HUES64 (cell line): ENCODE data around the gene PHF21A.
"Not testable (repeated sequence)": the region's sequence is repeated elsewhere in the genome, so short reads cannot be mapped to it uniquely, and the experiment has no call there.

Experiments used
- H3K27ac ChIP-seq: 2 replicates; pipeline ENCODE4 v1.7.0; 2013; ENCODE audit warnings: low read depth, low read length, inconsistent platforms
- H3K27me3 ChIP-seq: 2 replicates; pipeline ENCODE4 v1.6.1; 2013; ENCODE audit warnings: mild to moderate bottlenecking, low read length; ENCODE audit not compliant: insufficient read depth
- H3K36me3 ChIP-seq: 2 replicates; pipeline ENCODE4 v1.6.1; 2013; ENCODE audit warnings: mild to moderate bottlenecking, low read length; ENCODE audit not compliant: insufficient read depth
- H3K4me1 ChIP-seq: 2 replicates; pipeline ENCODE4 v1.6.1; 2013; ENCODE audit warnings: mild to moderate bottlenecking, low read length, moderate library complexity; ENCODE audit not compliant: insufficient read depth
- H3K4me3 ChIP-seq: 2 replicates; pipeline ENCODE4 v1.5.1; 2013; ENCODE audit warnings: mild to moderate bottlenecking, low read length, moderate library complexity
- H3K9ac ChIP-seq: 2 replicates; pipeline ENCODE4 v1.6.1; 2013; ENCODE audit warnings: mild to moderate bottlenecking, low read depth, low read length
- H3K9me3 ChIP-seq: 2 replicates; pipeline ENCODE4 v1.6.1; 2013; ENCODE audit warnings: low read depth, low read length; ENCODE audit not compliant: insufficient read depth
- WGBS: fragments of 150-250, 120-280 bp; methylation state at CpG from one replicate; pipeline ENCODE4 v1.1.7; 2013; ENCODE audit warnings: missing lambda C conversion rate; 5-methylcytosine and 5-hydroxymethylcytosine counted together

PHF21A gene

GRCh38 chr11:45900916-45901617 is 220.2 kb downstream of the PHF21A start:
- 38% methylated on average over 8 of the region's 8 CpGs for WGBS
- H3K27ac ChIP-seq: no peak overlapping the region
- no peak overlapping the region for H3K9ac ChIP-seq
- H3K4me3 ChIP-seq: peak overlapping the region; percentile 65; the same call in 1 of the 2 replicates
- H3K9me3 ChIP-seq: no peaks in the 10 kb centered on the region
- peaks cover 11% of the 10 kb centered on the region for H3K27me3 ChIP-seq
- H3K4me1 ChIP-seq: peaks cover 13% of the 10 kb centered on the region; the same call in 1 of the 2 replicates
- peaks cover 26% of the 10 kb centered on the region for H3K36me3 ChIP-seq

DNA sequence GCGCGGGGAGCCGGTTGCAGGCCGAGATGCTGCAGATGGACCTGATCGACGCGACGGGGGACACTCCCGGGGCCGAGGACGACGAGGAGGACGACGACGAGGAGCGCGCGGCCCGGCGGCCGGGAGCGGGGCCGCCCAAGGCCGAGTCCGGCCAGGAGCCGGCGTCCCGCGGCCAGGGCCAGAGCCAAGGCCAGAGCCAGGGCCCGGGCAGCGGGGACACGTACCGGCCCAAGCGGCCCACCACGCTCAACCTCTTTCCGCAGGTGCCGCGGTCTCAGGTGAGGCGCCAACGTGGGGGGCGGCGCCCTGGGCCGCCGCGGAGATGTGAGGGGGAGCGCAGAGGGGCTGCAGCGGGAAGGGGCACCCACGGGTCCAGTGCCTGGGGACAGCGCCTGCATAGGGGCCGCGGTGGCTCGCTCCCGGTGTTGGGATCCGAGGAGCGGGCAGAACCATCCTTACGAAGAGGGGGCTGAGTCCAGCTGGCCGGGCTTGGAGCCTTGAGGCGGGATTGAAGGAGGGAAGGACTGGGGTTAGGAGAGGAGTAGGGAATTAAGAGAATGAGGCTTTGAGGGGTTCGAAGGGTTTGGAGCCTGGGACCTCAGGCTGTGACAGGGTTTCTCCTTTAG is 221.0 kb downstream of the PHF21A start:
- Histone ChIP-seq H3K27me3 (peaks cover 11% of the 10 kb centered on the region), H3K4me3 (peak overlapping the region; percentile 65), H3K36me3 (peaks cover 26% of the 10 kb centered on the region), H3K9ac (peak overlapping the region; percentile 29), H3K4me1 (peaks cover 13% of the 10 kb centered on the region; the same call in 1 of the 2 replicates)
- not testable (repeated sequence) for H3K9me3 ChIP-seq, H3K27ac ChIP-seq
- 3% methylated on average over 30 of the region's 59 CpGs for WGBS

DNA sequence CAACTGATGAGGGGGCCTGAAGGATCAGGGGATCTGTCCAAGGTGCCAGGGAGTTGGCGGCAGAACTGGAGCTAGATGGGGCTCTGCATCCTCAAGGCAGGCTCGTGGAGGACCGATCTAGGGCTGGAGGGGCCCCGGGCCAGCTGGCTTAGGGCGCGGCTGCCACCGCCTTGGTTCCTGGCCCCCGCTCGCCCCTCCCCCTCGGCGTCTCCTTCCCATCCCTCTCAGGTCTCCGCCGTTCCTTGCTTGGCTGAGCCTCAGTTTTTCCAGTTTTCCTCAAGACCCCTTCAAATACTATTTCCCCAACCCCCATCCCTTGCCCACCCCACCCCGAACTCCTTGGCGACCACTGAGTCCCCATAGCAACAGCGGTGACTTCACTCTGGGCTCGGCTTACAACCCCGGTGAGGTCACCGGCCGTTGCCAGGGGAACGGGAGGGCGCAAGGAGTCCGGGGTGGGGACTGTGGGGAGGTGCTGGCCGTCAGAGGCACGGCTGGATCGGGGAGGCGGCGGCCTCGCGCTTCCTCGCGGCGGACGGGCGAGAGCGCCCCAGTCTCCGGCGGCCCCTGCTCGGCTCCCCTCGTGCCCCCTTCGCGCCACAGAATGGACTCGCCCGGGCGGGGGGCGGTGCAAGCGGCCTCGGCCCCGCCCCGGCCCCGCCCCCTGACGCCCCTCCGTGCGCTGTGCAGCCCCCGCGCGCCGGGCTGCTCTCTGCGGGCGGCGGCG is 221.6 kb downstream of the PHF21A start:
- WGBS: under 1% methylated on average over 59 of the region's 62 CpGs
- peaks cover 13% of the 10 kb centered on the region; the same call in 1 of the 2 replicates for H3K4me1 ChIP-seq
- H3K9me3 ChIP-seq: no peaks in the 10 kb centered on the region
- H3K36me3 ChIP-seq: peaks cover 23% of the 10 kb centered on the region
- peak overlapping the region; percentile 70 for H3K9ac ChIP-seq
- peak overlapping the region; percentile 65 for H3K4me3 ChIP-seq
- H3K27me3 ChIP-seq: peaks cover 11% of the 10 kb centered on the region
- peak overlapping the region; percentile 90 for H3K27ac ChIP-seq

DNA sequence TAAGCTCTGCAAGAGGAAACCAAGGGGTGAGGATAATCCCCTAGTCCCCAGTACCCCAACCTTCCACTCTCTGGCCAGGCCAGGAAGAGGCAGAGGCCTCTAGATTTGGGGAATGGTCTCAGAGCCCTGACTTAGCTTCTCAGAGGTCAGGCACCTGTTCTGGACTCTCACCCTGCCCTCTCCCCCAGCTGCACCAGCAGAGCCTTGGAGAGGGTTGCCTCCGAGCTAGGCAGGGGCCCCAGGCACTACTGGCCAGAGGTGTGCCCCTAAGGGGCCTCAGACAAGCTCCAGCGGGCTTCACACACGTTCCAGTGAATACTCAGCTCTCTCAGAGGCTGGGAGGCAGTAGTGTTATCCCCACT is 222.2 kb downstream of the PHF21A start:
- Histone ChIP-seq H3K4me1 (peaks cover 13% of the 10 kb centered on the region; the same call in 1 of the 2 replicates), H3K9me3 (no peaks in the 10 kb centered on the region), H3K27me3 (peaks cover 11% of the 10 kb centered on the region), H3K4me3 (peak overlapping the region; percentile 65), H3K36me3 (peaks cover 17% of the 10 kb centered on the region; the same call in 1 of the 2 replicates), H3K9ac (no peak overlapping the region), H3K27ac (peak overlapping the region; percentile 64; the same call in 1 of the 2 replicates)
- 9% methylated on average over 3 of the region's 3 CpGs for WGBS

DNA sequence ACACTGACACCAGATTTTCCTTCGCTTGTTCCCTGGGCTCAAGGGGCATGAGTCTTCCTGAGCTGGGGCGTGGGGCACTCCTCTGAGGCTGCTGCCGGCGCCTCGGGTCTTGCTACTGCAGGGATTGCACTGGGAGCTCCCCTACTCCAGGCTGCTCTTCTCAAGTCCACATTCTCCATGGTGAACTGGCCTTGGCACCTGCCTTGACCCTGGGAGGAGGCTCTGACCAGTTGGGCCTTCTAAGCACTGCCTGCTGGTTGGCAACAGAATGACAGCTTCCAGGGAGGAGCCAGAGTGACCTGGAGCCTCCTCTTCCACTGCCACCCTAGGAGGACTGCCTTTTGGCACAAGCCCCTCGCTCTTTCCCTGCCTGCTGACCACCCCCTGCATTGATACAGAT is 223.7 kb downstream of the PHF21A start:
- H3K27ac ChIP-seq: no peak overlapping the region
- 89% methylated on average over 6 of the region's 6 CpGs for WGBS
- H3K27me3 ChIP-seq: peaks cover 11% of the 10 kb centered on the region
- H3K4me3 ChIP-seq: no peak overlapping the region
- H3K9me3 ChIP-seq: no peaks in the 10 kb centered on the region
- H3K4me1 ChIP-seq: peaks cover 25% of the 10 kb centered on the region
- peaks cover 3% of the 10 kb centered on the region; the same call in 1 of the 2 replicates for H3K36me3 ChIP-seq
- no peak overlapping the region for H3K9ac ChIP-seq

- 19% methylated on average over 19 of the region's 19 CpGs for WGBS
- peaks cover 25% of the 10 kb centered on the region for H3K4me1 ChIP-seq
- H3K4me3 ChIP-seq: peak overlapping the region; percentile 16; the same call in 1 of the 2 replicates
- no peak overlapping the region for H3K27ac ChIP-seq
- no peaks in the 10 kb centered on the region for H3K36me3 ChIP-seq
- H3K27me3 ChIP-seq: peaks cover 11% of the 10 kb centered on the region
- H3K9me3 ChIP-seq: no peaks in the 10 kb centered on the region
- H3K9ac ChIP-seq: no peak overlapping the region
Observed at GRCh38 chr11:45896422-45896984, 224.8 kb downstream of the PHF21A start.

DNA sequence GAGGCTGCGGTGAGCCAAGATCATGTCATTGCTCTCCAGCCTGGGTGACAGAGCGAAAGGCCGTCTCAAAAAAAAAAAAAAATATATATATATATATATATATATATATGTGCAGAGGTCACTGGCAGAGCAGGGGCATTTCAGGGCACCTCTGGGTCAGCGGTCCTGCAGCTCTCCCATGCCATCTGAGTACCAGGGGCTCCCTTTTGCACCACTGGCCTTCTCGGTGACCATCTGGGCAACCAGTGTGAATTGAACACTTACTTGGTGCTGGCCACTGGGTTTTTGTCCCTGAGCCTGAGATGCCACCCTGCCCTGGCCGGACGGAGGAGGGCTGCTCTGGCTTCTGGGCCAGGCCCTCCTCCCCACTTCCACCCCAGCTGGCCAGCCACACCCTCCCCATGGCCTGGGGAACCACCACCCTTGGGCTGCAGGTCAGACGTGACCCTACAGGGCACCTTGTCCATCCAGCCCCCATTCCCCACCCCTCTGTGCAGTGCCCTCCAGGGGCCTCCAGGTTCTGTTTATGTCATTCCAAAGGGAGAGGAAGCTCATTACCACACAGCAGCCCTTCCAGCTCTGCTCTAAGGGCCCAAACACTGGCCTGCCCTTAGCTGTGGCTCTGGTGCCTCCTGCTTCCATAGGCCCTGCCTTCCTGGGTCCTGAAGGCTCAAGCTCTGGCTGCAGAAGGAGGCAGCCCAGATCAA is 225.5 kb downstream of the PHF21A start:
- Histone ChIP-seq H3K9me3 (no peaks in the 10 kb centered on the region), H3K4me1 (peaks cover 19% of the 10 kb centered on the region), H3K27ac (no peak overlapping the region), H3K36me3 (no peaks in the 10 kb centered on the region), H3K9ac (no peak overlapping the region), H3K27me3 (peaks cover 5% of the 10 kb centered on the region), H3K4me3 (no peak overlapping the region)
- 93% methylated on average over 6 of the region's 8 CpGs for WGBS

- Histone ChIP-seq H3K4me3 (no peak overlapping the region), H3K9ac (no peak overlapping the region), H3K36me3 (no peaks in the 10 kb centered on the region), H3K9me3 (no peaks in the 10 kb centered on the region), H3K27ac (no peak overlapping the region), H3K27me3 (no peaks in the 10 kb centered on the region), H3K4me1 (peaks cover 17% of the 10 kb centered on the region)
- 86% methylated on average over 6 of the region's 6 CpGs for WGBS
Observed at GRCh38 chr11:45894555-45895247, 226.6 kb downstream of the PHF21A start.

GRCh38 chr11:45892856-45893255 is 228.4 kb downstream of the PHF21A start:
- Histone ChIP-seq H3K27me3 (no peaks in the 10 kb centered on the region), H3K36me3 (no peaks in the 10 kb centered on the region), H3K27ac (no peak overlapping the region), H3K9ac (no peak overlapping the region), H3K4me3 (no peak overlapping the region), H3K9me3 (no peaks in the 10 kb centered on the region), H3K4me1 (peaks cover 12% of the 10 kb centered on the region)
- WGBS: 73% methylated on average over 5 of the region's 5 CpGs

DNA sequence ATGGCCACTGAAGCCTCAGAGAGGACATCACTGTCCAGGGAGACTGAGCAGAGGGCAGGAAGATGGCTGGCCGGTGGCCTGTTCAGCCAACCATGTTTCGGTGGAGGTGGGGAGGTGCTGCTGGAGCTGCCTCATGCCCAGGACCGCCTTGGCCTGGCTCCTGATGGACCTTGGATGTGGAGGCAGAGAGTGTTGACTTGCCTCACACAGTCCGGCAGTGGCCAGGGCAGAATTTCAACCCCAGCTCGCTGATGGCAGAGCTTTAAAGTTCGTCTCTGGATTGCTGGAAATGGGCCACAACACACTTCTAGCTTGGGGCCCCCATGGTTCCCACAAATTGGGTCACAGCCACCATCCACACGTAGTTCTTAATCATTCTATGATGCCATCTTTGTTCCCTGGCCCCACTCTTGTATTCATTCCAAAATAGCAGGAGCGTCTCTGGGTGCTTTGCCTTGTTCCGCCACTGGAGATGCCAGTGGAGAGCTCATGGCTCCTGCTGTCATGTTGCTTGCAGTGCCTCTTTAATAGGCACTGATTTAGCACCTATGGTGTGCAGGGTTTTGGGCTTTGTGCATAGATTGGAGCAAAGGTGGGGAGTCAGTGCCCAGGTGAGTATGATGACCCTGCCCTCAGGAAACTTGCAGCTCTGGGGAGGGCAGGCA is 230.2 kb downstream of the PHF21A start:
- 88% methylated on average over 9 of the region's 9 CpGs for WGBS
- H3K27ac ChIP-seq: no peak overlapping the region
- no peaks in the 10 kb centered on the region for H3K36me3 ChIP-seq
- no peak overlapping the region for H3K9ac ChIP-seq
- H3K4me1 ChIP-seq: peaks cover 12% of the 10 kb centered on the region
- H3K4me3 ChIP-seq: no peak overlapping the region
- H3K9me3 ChIP-seq: no peaks in the 10 kb centered on the region
- H3K27me3 ChIP-seq: peaks cover 7% of the 10 kb centered on the region; the same call in 1 of the 2 replicates
